Suppressor macrophage (primary cell): ENCODE results near the gene FAM53A.
"Not testable (repeated sequence)": the region's sequence is repeated elsewhere in the genome, so short reads cannot be mapped to it uniquely, and the experiment has no call there.

ENCODE experiments used
- DNase-seq, 4 experiments: peaks; one replicate each; pipeline ENCODE4 v3.0.0-alpha.2; 2020 to 2022

Gene FAM53A

DNA sequence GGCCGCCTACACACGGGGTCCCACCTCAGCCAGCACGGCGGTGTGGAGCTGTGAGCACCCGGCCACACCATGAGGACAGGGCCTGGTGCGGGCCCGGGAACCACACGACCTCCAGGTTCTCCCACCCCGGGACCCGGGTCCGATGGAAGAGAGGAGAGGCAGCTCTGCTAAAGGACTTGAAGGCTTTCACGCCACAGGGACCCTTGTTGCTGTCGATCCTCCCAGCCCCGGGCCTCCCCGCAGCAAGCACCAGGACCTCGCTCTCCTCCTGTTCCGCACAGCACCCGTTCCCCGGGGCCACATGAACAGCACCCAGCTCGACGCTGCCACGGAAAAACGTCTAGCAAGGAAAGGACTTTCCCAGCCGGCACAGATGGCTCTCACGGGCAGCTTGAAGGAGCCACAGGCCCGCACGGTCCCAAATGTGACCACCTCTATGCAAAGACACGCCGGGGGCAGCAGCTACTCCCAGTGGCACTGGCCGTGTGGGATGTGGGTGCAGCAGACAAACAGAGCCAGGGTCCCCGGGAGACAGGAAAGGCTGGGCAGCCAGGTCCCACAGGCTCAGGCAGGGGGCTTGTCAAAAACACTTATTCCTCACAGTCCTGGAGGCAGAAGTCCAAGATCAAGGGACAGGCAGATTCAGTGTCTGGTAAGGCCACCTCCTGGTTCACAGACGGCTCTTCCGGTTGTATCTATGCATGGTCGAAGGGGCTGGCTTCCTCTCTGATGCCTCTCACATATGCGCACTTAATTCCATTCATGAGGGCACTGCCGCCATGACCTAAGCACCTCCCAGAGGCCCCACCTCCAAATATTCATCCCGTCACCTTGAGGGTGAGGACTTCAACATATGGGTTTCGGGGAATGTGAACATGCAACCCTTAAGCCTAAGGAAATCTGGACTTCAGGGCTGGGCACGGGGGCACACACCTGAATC lies 24.7 kb downstream of the FAM53A start:
- DNase-seq, result no peak

DNA sequence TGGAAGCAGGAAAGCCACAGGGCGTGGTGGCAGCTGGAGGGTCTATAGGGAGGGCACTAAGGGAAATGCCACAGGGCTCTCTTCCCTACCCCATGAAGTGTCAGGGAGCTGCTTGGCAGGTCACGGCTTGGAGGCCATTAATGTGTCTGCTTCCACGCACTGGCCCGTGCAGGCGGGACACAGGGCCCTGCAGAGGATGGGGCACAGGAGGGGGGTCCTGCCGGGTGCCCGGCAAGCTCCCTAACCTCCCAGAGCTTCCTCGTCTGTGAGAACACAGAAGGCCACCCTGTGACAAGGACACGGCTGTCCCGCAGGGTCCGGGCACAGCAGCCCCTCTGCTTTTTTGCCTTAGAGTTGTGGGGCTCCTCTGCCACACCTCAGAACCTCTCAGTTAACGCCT lies 25.5 kb downstream of the FAM53A start:
- no peak for DNase-seq

DNA sequence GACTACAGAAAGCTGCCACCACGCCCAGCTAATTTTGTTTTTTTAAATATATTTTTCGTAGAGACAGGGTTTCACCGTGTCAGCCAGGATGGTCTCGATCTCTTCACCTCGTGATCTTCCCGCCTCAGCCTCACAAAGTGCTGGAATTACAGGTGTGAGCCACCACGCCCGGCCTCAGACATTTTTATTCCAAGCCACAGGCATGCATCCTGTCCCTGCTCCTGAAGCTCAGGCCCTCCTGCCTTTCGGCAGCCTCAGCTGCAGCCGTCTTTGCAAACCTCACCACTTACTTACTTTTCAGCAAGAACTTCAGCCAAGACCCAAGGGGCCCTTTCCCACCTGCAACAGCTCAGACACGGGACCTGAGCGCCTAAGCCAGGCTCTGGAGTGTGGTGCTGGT lies 26.0 kb downstream of the FAM53A start:
- DNase-seq, result no peak

DNA sequence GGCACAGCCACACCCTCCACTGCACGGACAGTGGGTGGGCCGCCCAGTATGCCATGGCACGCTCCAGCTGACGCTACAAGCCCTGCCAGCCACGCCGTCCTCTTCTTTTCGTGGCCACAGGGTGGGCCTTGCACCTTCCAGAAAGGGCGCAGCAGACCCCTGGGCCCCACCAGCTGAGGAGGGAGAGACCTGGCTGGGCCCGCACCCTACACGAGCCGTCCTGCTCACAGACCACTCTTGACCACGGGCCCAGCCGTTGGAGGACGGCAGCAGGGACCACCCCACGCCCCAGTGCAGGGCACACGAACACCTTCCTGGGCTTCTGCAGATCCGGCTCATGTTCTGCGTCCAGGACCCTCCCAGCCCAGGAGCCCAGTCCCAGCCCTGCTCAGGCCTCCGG lies 27.1 kb downstream of the FAM53A start:
- no peak for DNase-seq

DNA sequence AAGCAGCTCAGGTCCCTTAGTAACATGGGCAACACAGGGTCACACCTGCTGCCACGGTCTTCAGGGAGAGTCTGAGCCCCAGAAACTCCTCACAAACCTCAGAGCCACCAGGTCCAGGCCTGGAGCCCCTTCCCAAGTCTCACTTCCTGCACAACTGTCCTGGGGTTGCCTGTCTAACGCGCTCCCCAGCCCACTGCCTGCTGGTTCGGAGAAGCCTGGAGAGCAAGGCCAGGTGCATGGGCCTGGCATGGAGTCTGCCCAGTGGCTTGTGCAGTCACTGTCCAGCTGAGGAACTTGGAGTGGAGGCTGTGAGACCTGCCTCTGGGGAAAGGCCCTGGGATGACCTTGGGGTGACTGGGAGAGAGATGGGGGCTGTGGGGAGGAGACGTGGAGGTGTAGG lies 28.0 kb downstream of the FAM53A start:
- no peak for DNase-seq

DNA sequence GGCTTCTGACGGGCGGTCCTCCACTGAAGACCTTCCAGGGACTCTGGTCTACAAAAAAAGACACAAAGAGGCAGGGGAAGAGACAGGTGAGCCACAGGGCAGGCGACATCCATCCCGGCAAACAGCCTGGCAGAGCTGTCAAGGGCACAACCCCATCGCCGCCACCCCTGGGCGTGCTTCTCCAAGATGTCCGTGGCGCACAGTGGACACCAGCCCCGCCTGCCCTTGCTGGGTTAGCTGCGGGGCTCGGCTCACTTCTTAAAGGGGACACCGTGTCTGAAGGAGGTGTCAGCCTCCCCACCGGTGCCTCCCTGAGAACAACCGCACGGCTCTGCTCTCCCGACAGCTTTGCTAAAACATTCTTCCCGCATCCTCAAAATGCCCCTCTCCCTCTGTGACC lies 28.4 kb downstream of the FAM53A start:
- DNase-seq, result no peak

DNA sequence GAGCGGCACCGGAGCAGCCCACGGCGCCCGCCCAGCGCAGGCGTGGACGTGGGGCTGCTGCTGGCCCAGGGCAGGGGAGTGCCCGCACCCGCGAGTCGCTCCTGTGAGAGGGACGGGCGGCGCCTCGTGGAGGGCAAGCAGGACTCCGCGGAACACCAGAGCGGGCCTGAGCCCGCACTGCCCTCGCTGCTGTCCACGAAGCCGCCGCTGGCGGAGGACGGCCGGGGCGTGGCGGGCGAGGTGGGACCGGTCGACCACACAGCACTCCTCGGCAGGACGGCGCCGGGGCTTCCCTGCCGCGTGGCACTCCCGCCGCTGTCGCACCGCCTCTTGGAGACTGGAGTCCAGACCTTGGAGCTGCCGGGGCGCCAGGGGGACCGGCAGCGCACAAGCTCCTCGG lies 29.0 kb downstream of the FAM53A start:
- no peak for DNase-seq

DNA sequence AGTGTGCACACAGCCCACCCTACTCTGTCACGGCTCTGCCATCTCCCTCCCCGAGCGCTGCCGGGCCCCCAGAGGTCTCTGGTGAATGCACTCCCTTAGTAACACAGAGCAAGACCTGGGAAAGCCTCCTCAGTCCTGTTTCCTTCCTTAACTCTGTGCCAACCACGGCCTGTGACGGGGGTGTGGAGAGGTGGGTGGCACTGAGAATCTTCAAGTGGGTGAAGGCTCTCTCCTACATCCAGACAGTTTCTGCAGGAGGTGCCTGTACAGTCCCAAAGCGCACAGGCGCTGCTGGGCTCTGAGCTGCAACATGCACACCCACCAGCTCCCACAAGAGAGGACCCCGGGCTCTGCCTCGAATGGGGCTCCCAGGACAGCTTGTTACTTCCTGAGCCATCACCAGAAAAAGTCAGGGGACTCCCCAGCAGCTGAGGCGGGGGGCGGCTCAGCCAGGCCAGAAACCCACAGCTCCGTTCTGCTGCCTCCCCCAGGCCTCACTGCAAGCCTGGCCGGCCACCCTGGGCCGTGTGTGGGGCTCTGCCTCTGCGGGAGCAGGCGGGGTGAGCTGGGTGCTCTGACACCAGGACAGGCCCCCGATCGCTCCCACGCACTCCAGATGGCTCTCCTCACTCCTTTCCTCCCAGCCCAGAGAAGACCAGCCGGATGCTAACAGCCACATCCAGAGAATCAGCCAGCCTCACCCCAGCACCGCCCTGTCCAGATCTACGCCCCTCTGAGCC lies 29.7 kb downstream of the FAM53A start:
- DNase-seq, result no peak

DNA sequence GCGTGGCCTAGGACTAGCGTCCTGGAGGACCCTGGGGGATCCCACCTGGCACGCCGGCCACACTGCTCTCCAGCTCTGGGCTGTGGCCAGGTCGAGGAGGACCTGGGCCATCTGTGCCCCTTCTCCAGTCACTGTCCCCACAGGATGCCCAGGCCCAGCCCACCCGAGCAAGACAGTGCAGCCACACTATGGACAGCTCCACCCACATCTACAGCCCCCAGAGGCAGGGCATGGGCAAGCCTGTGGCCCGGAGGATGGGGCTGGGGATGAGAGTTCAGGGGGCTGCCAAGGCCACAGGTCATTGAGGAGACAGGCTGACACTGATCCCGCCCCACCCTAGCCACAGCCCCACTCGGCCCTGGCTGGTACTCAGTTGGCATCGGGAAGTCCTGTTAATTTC lies 30.3 kb downstream of the FAM53A start:
- no peak for DNase-seq

DNA sequence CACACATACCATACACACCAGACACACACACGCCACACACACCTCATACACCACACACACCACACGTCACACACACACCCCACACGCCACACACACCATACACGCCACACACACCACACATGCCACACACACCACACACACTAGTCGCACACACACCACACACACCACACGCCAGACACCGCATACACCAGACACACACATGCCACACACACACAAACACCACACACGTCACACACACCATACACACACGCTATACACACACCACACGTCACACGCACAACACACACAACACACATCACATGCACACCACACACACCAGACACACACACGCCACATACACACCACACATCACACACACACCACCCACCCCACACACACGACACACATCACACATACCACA lies 32.0 kb downstream of the FAM53A start:
- no peak for DNase-seq

DNA sequence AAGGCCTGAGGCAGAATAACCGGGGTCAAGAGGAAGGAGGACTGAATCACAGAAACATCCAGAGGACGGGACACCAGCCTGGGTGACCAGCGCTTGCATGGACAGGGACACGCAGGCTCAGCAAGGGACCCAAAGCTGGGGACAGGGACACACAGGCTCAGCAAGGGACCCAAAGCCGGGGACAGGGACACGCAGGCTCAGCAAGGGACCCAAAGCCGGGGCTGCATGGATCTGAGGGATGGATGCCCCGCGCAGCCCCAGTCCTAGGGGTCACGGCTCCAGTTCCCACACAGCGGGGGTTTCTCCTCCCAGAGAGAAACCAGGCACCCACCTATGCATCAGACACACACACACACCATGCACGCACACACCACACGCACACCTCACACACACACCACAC lies 32.5 kb downstream of the FAM53A start:
- no peak for DNase-seq

DNA sequence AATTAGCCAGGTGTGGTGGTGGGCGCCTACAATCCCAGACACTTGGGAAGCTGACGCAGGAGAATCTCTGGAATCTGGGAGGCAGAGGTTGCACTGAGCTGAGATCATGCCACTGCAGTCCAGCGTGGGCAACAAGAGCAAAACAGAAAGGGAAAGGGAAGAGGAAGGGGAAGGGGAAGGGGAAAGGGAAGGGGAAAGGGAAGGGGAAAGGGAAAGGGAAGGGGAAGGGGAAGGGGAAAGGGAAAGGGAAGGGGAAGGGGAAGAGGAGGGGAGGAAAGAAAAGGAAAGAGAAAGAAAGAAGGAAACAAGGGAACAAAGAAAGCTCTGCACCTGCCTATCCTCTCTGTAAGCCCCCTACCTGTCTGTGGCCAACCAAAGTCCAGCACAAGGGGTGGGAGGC lies 35.2 kb downstream of the FAM53A start:
- no peak for DNase-seq

DNA sequence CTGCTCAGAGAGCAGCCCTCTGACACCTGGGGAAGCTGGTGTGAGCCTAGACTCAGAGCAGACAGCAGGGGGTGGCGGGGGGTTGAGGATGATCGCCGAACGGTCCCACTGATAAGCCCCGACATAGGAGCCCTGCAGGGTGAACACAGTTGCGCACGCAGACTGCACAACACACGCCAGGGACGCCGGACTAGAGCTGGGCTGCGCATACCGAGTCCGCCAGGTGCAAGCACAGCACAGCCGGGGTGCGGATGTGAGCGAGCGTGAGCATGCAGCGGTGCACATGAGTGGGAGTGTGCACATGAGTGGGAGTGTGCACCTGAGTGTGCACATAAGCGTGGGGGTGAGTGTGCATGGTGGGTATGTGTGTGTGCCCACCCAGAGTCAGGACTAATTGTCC lies 36.7 kb downstream of the FAM53A start:
- DNase-seq, result no peak

DNA sequence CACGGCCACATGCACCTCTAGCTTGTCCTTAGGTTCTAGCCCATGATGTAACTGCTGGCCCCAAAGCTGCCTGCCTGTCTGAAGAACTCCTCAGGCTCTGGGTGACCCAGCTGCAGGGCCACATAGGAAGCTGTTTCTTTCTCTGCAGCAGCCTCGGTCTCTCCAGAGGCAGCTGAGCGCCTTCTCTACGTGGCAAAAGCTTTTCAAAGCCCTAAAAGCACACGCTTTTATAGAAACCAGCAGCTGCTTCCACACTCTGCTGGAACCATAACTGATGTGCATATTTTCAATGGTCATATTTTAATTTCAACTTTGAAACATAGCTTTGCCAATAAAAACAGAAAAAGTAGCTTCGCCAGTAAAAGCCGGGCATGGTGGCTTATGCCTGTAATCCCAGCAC lies 37.4 kb downstream of the FAM53A start:
- no peak for DNase-seq

DNA sequence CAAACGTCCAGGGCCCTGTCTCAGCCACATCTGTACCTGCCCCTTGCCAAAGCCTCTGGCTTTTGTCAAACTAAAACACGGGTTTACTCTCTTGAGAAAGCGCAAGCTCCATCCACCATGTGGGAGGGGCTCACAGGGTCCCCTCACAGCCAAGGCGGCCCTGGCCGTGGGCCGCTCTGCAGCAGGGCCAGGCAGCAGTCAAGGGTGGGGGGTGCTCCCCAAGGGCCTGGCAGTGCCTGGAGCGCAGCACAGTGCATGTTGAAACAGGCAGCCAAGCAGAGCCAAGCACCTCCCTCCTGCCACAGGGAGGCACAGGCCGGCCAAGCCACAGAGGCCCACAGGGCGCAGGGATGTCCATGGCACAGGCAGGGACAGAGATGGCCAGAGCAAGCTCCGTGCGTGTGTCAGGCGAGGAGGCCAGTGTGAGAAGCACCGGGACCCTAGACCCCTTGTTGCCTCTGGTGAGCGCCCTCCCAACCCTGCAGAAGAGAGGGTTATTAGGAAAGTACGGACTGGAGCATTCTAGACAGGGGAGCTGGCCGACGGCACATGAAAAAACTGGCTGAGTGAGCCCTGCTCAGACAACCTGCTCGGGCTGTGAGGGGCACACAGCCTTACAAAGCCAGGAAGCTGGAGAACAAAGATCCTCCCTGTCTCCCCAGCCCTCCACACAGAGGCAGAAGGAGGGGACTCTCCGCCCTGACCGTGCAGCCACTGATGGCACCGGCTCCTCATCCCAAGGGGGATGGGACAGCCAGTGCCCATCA lies 39.0 kb downstream of the FAM53A start:
- DNase-seq, result no peak

DNA sequence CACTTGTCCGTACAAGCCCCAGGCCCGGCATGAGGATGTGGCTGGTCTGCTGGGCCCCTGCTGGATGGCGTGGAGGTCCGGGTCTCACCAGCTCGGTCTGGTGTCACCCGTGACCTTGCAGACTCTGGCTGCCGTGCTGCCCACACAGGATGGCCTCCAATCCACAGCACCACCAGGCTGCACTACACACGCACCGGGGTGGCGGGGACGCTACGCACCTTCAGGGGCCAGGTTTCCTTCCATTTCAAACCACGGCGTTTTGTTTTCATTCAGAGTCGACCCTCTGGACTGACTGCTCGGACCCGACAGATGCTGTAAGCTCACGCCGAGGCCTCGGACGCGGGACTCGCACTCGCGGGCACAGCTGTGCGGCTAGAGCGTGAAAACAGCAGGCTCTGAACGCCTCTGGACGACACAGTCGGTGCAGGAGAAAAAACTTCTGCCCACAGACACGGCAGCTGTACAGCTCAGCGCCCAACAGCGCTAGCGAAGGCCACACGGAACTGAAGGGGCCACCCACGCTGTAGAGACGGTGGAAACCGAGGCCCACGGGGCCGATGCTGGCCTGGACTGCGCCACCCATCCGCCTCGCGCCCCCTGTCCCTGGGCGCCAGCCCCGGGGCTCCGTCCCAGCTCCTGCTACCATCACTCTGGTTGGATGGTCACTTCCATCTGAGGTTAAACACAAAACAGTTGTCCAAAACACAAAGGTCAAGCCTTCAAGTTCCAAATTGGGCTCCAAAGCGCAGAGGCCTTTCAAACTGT lies 40.0 kb downstream of the FAM53A start:
- no peak for DNase-seq

DNA sequence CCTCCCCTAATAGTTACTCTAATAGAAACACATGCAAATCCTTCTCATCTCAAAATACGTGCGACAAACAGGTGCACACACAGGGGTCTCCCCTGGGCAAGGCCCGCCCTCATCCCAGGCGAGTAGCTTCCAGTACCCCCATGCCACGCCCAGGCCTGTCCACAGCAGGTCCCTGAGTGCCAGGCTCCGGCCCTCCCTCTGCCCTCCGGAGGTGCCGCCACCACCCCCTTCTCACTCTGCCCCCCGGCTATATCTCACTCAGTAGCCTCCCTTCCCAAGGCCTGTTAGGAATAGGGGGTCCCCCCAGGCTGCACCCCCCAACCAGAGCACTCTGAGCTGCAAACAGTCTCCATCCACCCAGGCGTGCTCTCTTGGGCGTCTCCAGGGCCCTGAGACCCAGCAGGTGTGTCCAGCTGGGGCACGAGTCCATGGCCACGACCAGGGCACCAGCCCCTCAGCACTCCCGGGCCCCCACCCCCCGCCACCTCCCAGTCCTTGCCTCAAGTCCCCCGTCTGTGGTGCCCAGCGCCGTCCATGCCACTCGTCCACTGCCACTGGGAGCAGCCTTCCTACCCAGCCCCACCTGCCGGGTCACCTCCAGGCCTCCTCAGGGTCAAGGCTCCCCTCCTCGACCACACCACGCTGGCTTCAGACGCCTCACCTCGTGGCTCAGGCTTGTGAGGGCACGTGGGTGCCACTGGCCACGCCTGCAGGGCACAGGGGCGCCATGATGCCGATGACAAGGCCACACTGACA lies 41.7 kb downstream of the FAM53A start:
- no peak for DNase-seq

DNA sequence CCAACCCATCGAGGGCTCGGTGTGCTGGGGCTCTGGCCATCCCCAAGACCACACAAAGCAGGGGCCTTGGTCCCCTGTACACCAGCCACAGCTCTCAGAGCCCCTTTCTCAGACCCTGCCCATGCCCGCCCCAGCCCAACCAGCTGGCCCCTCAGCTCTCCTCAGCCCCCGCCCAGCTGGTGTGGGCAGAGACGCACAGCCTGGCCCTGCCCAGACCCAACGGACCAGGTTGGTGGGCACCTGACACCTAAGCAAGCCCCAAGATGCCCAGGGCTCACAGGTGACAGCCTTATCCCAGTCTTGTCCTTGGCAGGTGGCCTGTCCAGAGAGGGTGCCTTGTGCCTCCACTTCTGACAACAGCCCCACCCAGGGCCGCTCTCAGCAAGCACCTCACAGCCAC lies 42.4 kb downstream of the FAM53A start:
- no peak for DNase-seq

DNA sequence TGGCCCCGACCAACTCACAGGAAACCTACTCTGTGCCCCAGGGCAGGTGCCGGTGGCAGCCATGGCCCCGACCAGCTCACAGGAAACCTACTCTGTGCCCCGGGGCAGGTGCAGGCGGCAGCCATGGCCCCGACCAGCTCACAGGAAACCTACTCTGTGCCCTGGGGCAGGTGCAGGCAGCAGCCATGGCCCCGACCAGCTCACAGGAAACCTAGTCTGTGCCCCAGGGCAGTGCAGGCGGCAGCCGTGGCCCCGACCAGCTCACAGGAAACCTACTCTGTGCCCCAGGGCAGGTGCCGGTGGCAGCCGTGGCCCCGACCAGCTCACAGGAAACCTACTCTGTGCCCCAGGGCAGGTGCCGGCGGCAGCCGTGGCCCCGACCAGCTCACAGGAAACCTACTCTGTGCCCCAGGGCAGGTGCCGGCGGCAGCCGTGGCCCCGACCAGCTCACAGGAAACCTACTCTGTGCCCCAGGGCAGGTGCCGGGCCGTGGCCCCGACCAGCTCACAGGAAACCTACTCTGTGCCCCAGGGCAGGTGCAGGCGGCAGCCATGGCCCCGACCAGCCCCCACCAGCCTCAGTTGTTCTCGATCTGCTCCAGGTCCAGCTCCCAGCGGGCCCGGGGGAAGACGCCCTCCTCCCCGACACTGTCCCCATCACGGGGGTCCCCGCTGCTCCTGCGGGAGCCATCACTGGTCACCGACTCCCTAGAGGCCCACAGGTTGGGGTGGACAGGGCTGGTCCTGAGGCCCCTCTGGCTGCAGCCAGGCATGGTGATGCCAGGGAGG lies 43.2 kb downstream of the FAM53A start:
- DNase-seq, result not testable (repeated sequence)

DNA sequence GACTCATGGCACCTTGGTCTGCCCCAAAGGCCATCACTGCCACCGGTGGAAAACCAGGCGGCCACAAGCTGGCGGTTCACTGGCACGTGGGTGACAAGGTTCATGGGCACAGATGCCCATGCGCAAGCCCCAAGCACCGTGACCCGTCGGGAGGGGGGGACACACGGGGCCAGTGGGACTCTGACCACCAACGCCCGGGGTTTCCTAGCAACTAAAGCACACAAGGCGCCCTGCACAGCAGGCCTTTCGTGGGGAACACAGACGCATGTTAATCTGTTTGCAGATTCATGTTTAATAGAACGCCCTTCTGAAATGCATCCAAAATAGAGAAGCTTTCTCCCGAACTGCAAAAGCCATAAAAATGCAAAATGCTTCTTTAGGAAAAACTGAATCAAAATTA lies 43.9 kb downstream of the FAM53A start:
- no peak for DNase-seq

DNA sequence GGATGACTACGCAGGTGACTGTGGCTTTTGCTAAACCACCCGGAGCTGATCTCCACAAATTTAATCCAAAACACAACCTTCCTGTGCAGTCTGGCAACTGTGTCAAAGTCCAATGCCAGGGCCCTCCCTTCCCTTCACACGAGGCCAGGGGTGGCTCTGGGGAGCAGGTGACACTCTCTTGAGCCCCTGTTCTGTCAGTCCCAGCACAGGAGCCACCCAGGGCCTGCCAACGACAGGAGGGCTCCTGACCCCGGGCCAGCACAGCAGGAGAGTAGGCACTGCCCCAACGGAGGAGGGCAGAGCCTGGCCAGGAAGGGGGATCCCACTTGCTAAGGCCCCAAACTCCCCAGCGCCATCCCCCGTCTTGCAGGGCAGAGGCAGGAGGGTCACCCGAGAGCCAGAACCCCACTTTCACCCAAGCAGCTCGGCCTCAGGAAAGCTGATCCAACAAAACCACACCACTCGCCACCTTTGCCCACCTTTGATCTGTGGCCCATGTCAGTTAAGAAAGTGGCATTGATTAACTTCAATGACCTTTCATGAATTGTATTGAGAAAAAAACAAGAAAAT lies 44.7 kb downstream of the FAM53A start:
- no peak for DNase-seq
